ENCODE measurements around the gene MDM2.
"Not testable (repeated sequence)": the region's sequence is repeated elsewhere in the genome, so short reads cannot be mapped to it uniquely, and the experiment has no call there.

MDM2 gene

DNA sequence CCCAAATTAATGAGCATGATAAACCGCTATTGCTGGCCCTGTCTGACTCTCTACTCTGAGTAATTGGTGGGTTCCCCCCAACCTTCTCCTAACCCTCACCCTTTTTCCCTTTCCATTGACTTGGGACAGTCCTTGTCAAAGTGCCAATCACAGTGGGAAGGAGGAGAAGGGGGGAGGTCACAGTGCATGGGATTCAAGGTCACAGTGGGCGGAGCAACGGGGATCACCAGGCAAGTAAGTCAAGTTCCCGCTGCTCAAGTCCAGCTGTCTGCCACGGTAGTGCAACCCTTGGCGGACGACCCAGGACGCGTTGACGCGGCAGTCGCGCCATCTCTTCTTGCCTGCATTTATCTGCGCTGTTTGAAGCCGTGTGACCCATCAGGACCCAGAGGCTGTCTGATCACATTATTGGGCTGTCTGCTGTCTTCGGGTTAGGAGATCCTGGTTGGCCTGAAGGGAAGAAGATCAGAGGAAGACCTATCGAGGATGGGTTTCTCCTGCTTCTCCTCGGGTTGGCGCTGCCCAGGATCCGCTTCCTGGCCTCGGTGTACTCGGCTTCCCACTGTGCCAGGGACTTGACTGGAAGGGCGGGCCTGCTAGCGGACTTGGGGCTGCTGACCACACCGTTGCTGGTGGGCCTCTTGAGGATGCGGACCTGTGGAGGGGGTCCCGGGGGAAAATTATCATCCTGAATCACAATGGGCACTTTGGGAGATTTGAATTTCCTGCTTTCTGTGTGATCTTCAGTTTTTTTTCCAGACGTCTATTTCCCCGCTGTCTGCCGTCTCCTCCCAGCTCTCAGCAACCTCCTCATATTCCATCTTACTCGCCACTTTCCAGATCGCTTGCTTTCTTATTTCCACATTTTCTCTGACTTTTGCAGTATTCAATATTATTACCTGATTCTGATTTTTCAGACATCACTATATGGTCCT is 3.1 kb upstream of the MDM2 start:
- Histone ChIP-seq H3K36me3 (ENCODE audit: insufficient read depth, low read length) (peaks cover 8% of the 10 kb centered on the region), H3K9ac (ENCODE audit: insufficient read length) (no peak overlapping the region), H3K9me3 (ENCODE audit: low read depth, low read length) (no peaks in the 10 kb centered on the region), H3K4me3 (no peak overlapping the region), H3K27ac (no peak overlapping the region)
- no peak for DNase-seq (ENCODE audit: low read depth, low spot score)
- TF ChIP-seq FOXP2 (optimal IDR thresholded peaks at IDR 0.05; ENCODE audit: control extremely low read depth, extremely low read length, insufficient read depth) (no peak), POLR2AphosphoS5 (IDR thresholded peaks at IDR 0.05; ENCODE audit: borderline replicate concordance, low read depth, low read length) (no peak), EZH2 (IDR thresholded peaks at IDR 0.05) (no peak)

DNA sequence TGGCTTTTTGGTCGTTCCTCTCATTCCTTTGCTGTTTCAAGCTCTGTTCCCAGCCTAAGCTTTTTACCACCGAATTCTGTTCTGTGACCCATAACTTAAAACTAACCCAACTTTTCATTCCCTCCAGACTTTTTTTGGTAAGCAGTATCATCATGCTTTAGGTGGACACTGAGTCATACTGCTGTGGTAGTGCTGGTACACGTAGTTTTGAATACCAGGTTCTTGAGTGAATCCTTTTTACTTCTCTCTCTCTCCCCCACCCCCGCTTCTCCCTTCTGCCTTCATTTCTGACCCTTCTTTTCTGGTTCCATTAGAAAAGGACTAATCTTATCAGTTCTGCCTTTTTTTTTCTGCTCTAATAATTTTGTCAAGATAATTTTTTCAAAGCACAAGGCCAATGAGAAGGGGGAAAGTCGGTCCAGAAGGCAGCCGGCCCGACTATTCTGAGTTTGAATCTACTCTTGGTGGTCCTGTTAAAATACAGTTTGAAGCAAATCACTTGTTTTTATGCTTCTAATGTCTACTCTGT is 2.3 kb upstream of the MDM2 start:
- Histone ChIP-seq H3K27ac (peak overlapping the region; percentile 54; the same call in 1 of the 2 replicates), H3K36me3 (ENCODE audit: insufficient read depth, low read length) (peaks cover 14% of the 10 kb centered on the region), H3K4me3 (no peak overlapping the region), H3K9me3 (ENCODE audit: low read depth, low read length) (no peaks in the 10 kb centered on the region), H3K9ac (ENCODE audit: insufficient read length) (no peak overlapping the region)
- TF ChIP-seq POLR2AphosphoS5 (IDR thresholded peaks at IDR 0.05; ENCODE audit: borderline replicate concordance, low read depth, low read length) (no peak), EZH2 (IDR thresholded peaks at IDR 0.05) (no peak), FOXP2 (optimal IDR thresholded peaks at IDR 0.05; ENCODE audit: control extremely low read depth, extremely low read length, insufficient read depth) (no peak)
- DNase-seq (ENCODE audit: low read depth, low spot score), result no peak

DNA sequence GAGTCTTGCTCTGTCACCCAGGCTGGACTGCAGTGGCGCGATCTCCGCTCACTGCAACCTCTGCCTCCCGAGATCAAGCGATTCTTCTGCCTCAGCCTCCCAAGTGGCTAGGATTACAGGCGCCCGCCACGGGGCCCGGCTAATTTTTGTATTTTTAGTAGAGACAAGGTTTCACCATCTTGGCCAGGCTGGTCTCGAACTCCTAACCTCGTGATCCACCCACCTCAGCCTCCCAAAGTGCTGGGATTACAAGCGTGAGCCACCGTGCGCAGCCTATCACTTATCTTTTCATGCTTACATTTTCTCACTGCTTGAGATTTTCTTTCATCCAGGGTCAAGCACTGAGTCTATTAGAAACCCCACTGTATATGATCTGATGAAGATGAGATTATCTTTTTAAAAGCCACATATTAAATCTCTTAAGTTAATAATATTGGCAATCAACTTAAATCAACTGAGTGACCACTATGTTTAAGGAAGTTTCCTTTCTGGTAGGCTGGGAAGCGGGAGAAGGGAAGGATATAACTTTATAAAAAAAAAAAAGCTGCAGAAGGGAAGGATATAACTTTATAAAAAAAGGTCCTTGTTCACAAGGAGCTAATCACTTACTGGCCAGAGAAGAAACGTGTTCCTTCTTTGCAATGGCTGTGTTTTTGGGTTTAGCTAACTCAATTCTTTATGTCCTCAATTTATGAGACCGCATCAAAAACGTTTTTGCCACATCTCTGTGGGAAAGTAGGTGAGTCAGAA is 1.3 kb upstream of the MDM2 start:
- no peak overlapping the region for H3K4me3 ChIP-seq
- H3K36me3 ChIP-seq (ENCODE audit: insufficient read depth, low read length), result peaks cover 23% of the 10 kb centered on the region
- H3K27ac ChIP-seq, result no peak overlapping the region
- H3K9ac ChIP-seq (ENCODE audit: insufficient read length), result no peak overlapping the region
- DNase-seq (ENCODE audit: low read depth, low spot score), result no peak
- TF ChIP-seq POLR2AphosphoS5 (IDR thresholded peaks at IDR 0.05; ENCODE audit: borderline replicate concordance, low read depth, low read length), result no peak
- no peak for TF ChIP-seq FOXP2 (optimal IDR thresholded peaks at IDR 0.05; ENCODE audit: control extremely low read depth, extremely low read length, insufficient read depth)
- no peak for TF ChIP-seq EZH2 (IDR thresholded peaks at IDR 0.05)
- no peaks in the 10 kb centered on the region for H3K9me3 ChIP-seq (ENCODE audit: low read depth, low read length)

DNA sequence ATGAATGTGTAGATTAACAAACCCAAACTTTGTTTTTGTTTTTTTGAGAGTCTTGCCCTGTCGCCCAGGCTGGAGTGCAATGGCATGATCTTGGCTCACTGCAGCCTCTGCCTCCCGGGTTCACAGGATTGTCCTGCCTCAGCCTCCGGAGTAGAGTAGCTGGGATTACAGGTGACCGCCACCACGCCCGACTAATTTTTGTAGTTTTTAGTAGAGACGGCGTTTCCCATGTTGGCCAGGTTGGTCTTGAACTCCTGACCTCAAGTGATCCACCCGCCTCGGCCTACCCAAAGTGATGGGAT is 752 bp upstream of the MDM2 start:
- not testable (repeated sequence) for DNase-seq (ENCODE audit: low read depth, low spot score); H3K9me3 ChIP-seq (ENCODE audit: low read depth, low read length)
- Histone ChIP-seq H3K4me3 (peak overlapping the region; percentile 96), H3K36me3 (ENCODE audit: insufficient read depth, low read length) (peaks cover 27% of the 10 kb centered on the region), H3K9ac (ENCODE audit: insufficient read length) (peak overlapping the region; percentile 98), H3K27ac (peak overlapping the region; percentile 47; the same call in 1 of the 2 replicates)

DNA sequence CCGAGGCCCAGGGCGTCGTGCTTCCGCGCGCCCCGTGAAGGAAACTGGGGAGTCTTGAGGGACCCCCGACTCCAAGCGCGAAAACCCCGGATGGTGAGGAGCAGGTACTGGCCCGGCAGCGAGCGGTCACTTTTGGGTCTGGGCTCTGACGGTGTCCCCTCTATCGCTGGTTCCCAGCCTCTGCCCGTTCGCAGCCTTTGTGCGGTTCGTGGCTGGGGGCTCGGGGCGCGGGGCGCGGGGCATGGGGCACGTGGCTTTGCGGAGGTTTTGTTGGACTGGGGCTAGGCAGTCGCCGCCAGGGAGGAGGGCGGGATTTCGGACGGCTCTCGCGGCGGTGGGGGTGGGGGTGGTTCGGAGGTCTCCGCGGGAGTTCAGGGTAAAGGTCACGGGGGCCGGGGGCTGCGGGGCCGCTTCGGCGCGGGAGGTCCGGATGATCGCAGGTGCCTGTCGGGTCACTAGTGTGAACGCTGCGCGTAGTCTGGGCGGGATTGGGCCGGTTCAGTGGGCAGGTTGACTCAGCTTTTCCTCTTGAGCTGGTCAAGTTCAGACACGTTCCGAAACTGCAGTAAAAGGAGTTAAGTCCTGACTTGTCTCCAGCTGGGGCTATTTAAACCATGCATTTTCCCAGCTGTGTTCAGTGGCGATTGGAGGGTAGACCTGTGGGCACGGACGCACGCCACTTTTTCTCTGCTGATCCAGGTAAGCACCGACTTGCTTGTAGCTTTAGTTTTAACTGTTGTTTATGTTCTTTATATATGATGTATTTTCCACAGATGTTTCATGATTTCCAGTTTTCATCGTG is 612 bp downstream of the MDM2 start:
- H3K27ac ChIP-seq, result peak overlapping the region; percentile 70
- TF ChIP-seq FOXP2 (optimal IDR thresholded peaks at IDR 0.05; ENCODE audit: control extremely low read depth, extremely low read length, insufficient read depth) (peak; percentile 0), EZH2 (IDR thresholded peaks at IDR 0.05) (no peak)
- no peak for DNase-seq (ENCODE audit: low read depth, low spot score)
- peak overlapping the region; percentile 98 for H3K9ac ChIP-seq (ENCODE audit: insufficient read length)
- H3K9me3 ChIP-seq (ENCODE audit: low read depth, low read length), result no peaks in the 10 kb centered on the region
- H3K36me3 ChIP-seq (ENCODE audit: insufficient read depth, low read length), result peaks cover 40% of the 10 kb centered on the region
- H3K4me3 ChIP-seq, result peak overlapping the region; percentile 96

DNA sequence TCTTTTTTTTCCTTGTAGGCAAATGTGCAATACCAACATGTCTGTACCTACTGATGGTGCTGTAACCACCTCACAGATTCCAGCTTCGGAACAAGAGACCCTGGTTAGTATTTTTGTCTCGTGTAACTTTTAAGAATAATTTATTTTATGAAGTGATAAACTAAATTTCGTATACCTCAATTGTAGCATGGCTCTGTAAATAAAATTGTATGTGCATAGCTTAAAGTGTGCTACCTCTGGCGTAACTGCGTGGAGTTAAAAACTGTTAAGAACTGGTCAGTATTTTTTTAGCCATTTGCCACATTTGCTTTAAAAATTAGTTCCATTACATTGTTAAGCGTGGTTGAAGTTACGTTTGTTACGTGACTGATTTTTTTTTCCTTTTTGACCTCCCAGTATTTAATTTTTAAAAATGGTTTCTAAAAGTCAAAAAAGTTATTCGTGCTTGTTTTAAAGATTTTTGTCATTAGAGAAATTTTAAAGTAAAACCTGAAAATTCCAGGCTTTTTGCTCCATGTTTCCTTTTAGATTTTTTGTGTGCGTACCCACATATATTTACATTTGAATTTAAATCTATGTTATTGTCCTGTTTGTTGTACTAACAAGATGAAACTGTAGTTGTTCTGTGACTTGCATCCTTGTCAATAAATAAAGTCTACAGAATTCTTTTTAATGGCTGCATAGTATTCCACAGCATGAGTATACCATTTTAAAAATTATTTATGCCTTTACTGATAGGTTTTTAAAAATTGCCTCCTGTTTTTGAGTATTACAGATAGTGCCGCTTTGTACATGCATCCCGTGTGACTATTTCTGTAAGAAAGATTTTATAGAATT is 1.4 kb downstream of the MDM2 start:
- TF ChIP-seq POLR2AphosphoS5 (IDR thresholded peaks at IDR 0.05; ENCODE audit: borderline replicate concordance, low read depth, low read length), result no peak
- no peak for TF ChIP-seq EZH2 (IDR thresholded peaks at IDR 0.05)
- TF ChIP-seq FOXP2 (optimal IDR thresholded peaks at IDR 0.05; ENCODE audit: control extremely low read depth, extremely low read length, insufficient read depth), result no peak
- Histone ChIP-seq H3K36me3 (ENCODE audit: insufficient read depth, low read length) (peaks cover 46% of the 10 kb centered on the region), H3K9me3 (ENCODE audit: low read depth, low read length) (no peaks in the 10 kb centered on the region), H3K27ac (0 out of 2 replicates have a peak overlapping the region, but pooled peaks have one; percentile 70), H3K9ac (ENCODE audit: insufficient read length) (peak overlapping the region; percentile 98), H3K4me3 (peak overlapping the region; percentile 96)
- DNase-seq (ENCODE audit: low read depth, low spot score), result no peak

DNA sequence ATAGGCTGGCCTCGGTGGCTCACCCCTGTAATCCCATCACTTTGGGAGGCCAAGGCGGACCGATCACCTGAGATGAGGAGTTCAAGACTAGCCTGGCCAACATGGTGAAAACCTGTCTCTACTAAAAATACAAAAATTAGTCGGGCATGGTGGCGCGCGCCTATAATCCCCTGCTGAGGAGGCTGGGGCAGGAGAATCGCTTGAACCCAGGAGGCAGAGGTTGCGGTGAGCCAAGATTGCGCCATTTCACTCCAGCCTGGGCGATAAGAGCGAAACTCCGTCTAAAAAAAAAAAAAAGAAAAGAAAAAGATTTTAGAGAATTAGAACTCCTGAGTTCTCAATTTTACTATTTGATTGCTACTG is 2.0 kb downstream of the MDM2 start:
- not testable (repeated sequence) for H3K27ac ChIP-seq; DNase-seq (ENCODE audit: low read depth, low spot score); H3K9me3 ChIP-seq (ENCODE audit: low read depth, low read length); H3K9ac ChIP-seq (ENCODE audit: insufficient read length); H3K4me3 ChIP-seq
- H3K36me3 ChIP-seq (ENCODE audit: insufficient read depth, low read length), result peaks cover 52% of the 10 kb centered on the region

DNA sequence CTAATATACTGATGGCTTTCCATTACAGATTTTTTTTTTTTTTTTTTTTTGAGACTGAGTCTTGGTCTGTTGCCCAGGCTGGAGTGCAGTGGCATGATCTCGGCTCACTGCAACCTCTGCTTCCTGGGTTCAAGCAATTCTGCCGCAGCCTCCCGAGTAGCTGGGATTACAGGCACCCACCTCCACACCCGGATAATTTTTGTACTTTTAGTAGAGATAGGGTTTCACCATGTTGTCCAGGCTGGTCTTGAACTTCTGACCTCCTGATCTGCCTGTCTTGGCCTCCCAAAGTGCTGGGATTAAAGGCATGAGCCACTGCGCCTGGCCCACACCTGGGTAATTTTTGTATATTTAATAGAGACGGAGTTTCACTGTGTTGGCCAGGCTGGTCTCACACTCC is 3.6 kb downstream of the MDM2 start:
- not testable (repeated sequence) for DNase-seq (ENCODE audit: low read depth, low spot score); H3K9me3 ChIP-seq (ENCODE audit: low read depth, low read length); H3K27ac ChIP-seq; H3K4me3 ChIP-seq; H3K9ac ChIP-seq (ENCODE audit: insufficient read length)
- peaks cover 67% of the 10 kb centered on the region for H3K36me3 ChIP-seq (ENCODE audit: insufficient read depth, low read length)
